GM12878 (cell line): ENCODE data around the gene ODAM. TPM values are rescaled to one million over a fixed set of nuclear protein-coding genes. Genes with fewer than 3 reads are reported as not detected.

Experiments used
- BHLHE40 ChIP-seq, 2 experiments: fragments of 450-650 bp in 1 of 2; IDR thresholded peaks; 2 replicates each; pipeline ENCODE4 v1.6.1; 2011 to 2017; ENCODE audit warnings: low read depth in 2 of 2, borderline replicate concordance in 1 of 2, improper control_type of control experiment in 1 of 2, low read length in 1 of 2, mild to moderate bottlenecking in 1 of 2
- CBX5 ChIP-seq: sonication (generic); IDR thresholded peaks from 2 replicates; pipeline ENCODE4 v1.6.1; 2016; ENCODE audit warnings: low read depth, moderate library complexity, mild to moderate bottlenecking, inconsistent platforms
- CHD4 ChIP-seq: fragments of 200-600 bp; sonication (generic); IDR thresholded peaks from 2 replicates; pipeline ENCODE4 v1.6.1; 2016; ENCODE audit warnings: mild to moderate bottlenecking
- RUNX3 ChIP-seq: IDR thresholded peaks from 2 replicates; pipeline ENCODE4 v1.6.1; 2012; ENCODE audit warnings: low read length, inconsistent platforms
- SIN3A ChIP-seq: IDR thresholded peaks from 2 replicates; pipeline ENCODE4 v1.6.1; 2012; ENCODE audit warnings: low read depth, low read length, improper control_type of control experiment
- SKIL ChIP-seq: fragments of 450-650 bp; IDR thresholded peaks from 2 replicates; pipeline ENCODE4 v1.6.1; 2017; ENCODE audit warnings: mild to moderate bottlenecking, low read depth, inconsistent platforms; ENCODE audit not compliant: poor library complexity, severe bottlenecking
- SREBF2 ChIP-seq: IDR thresholded peaks from 2 replicates; pipeline ENCODE4 v1.6.1; 2012; ENCODE audit warnings: mild to moderate bottlenecking, low read length
- TCF3 ChIP-seq: IDR thresholded peaks from 2 replicates; pipeline ENCODE4 v1.6.1; 2012; ENCODE audit warnings: low read depth, mild to moderate bottlenecking, low read length, borderline replicate concordance; ENCODE audit not compliant: insufficient read depth
- YY1 ChIP-seq: IDR thresholded peaks from 2 replicates; pipeline ENCODE4 v1.6.1; 2011; ENCODE audit warnings: low read depth, mild to moderate bottlenecking, low read length
- ZBTB33 ChIP-seq: fragments of 450-650 bp; IDR thresholded peaks from 2 replicates; pipeline ENCODE4 v1.6.1; 2017; ENCODE audit warnings: mild to moderate bottlenecking
- ZNF217 ChIP-seq: fragments of 450-650 bp; IDR thresholded peaks from 2 replicates; pipeline ENCODE4 v1.6.1; 2017; ENCODE audit warnings: antibody characterized with exemption, mild to moderate bottlenecking
- polyA plus RNA-seq, 11 experiments: library from polyadenylated mRNA; depleted of rRNA in 4 of 11; unstranded in 6 of 11; stranded (reverse) in 5 of 11; fragments of >200 nt; fragmentation: Nextera tagmentation in 4 of 11; fragmentation: Illumina TruSeq in 1 of 11; extraction: Ambion mirVana in 4 of 11; extraction: Trizol in 1 of 11; gene quantifications; 1 replicate in 1 of 11; 2 replicates in 10 of 11; pipeline versions ENCODE4 v1.2.1 to v1.2.3, GENCODE V29; 2011 to 2016; ENCODE audit warnings: inconsistent platforms in 2 of 11, missing spikeins in 2 of 11, low read depth in 1 of 11
- total RNA-seq, 4 experiments: library from RNA; depleted of rRNA in 3 of 4; stranded (reverse); fragments of >200 nt in 3 of 4; fragmentation: Illumina TruSeq in 1 of 4; extraction: Trizol in 1 of 4; gene quantifications; 2 replicates each; pipeline versions ENCODE4 v1.2.1 to v1.2.3, GENCODE V29; 2013 to 2021
- TF ChIP-seq, protein P1 (sequence below): fragments of 450-650 bp; formaldehyde crosslinking; IDR thresholded peaks from 2 replicates; pipeline ENCODE4 v1.4.0; 2020; ENCODE audit warnings: mild to moderate bottlenecking, moderate library complexity
- TF ChIP-seq, protein P2 (sequence below): fragments of 450-650 bp; IDR thresholded peaks from 2 replicates; pipeline ENCODE4 v1.6.1; 2016; ENCODE audit warnings: mild to moderate bottlenecking

ODAM gene
- total and polyA plus RNA-seq, 10 of the 15 experiments (the other 5 are each of a cell fraction or from before 2014, with no cell fraction given) = not detected

DNA sequence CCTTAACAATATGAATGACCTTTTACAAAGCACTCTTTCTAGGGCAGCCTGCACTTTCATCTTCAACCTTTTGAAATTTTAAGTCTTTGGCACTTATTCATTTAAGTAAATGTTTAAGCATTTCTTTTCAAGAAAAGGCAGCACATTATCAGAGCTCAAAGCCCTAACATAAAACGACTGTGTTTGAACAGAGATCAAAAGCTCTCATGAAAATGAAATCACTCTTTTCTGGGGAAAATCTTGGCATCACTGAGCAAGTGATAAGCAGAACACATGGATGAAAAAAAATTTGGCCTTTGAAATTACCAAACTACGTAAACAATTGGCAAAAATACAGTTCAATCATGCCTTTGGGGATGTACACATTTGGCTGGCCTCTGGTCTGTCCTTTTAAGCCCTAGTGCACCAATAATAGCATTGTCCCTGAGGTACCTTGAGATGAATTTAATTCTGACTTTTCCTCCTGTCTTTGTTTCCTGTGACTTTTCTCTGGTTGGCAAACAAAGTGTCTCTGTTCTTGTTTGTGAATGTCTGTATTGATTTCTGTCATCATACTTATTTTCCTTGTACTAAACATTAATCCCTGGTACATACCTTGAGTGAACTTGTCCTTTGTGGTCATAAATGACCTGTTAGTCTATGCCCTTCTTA, 12.9 kb upstream of the ODAM start (continued):
- TF ChIP-seq SKIL (no peak), TCF3 (no peak), ZBTB33 (no peak), YY1 (no peak), SIN3A (no peak), CBX5 (no peak), CHD4 (no peak), ZNF217 (no peak), BHLHE40 (IDR thresholded peaks at IDR 0.05; ENCODE audit: borderline replicate concordance in 1 of 2, low read depth in 2 of 2, low read length in 1 of 2) (no peak), SREBF2 (no peak), RUNX3 (no peak)
- TF ChIP-seq, protein P1, sequence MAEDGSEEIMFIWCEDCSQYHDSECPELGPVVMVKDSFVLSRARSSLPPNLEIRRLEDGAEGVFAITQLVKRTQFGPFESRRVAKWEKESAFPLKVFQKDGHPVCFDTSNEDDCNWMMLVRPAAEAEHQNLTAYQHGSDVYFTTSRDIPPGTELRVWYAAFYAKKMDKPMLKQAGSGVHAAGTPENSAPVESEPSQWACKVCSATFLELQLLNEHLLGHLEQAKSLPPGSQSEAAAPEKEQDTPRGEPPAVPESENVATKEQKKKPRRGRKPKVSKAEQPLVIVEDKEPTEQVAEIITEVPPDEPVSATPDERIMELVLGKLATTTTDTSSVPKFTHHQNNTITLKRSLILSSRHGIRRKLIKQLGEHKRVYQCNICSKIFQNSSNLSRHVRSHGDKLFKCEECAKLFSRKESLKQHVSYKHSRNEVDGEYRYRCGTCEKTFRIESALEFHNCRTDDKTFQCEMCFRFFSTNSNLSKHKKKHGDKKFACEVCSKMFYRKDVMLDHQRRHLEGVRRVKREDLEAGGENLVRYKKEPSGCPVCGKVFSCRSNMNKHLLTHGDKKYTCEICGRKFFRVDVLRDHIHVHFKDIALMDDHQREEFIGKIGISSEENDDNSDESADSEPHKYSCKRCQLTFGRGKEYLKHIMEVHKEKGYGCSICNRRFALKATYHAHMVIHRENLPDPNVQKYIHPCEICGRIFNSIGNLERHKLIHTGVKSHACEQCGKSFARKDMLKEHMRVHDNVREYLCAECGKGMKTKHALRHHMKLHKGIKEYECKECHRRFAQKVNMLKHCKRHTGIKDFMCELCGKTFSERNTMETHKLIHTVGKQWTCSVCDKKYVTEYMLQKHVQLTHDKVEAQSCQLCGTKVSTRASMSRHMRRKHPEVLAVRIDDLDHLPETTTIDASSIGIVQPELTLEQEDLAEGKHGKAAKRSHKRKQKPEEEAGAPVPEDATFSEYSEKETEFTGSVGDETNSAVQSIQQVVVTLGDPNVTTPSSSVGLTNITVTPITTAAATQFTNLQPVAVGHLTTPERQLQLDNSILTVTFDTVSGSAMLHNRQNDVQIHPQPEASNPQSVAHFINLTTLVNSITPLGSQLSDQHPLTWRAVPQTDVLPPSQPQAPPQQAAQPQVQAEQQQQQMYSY (CRISPR knock-in tag) = no peak
- TF ChIP-seq, protein P2, sequence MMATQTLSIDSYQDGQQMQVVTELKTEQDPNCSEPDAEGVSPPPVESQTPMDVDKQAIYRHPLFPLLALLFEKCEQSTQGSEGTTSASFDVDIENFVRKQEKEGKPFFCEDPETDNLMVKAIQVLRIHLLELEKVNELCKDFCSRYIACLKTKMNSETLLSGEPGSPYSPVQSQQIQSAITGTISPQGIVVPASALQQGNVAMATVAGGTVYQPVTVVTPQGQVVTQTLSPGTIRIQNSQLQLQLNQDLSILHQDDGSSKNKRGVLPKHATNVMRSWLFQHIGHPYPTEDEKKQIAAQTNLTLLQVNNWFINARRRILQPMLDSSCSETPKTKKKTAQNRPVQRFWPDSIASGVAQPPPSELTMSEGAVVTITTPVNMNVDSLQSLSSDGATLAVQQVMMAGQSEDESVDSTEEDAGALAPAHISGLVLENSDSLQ = no peak
